ENCODE results near the gene LDHD. TPM values are rescaled to one million over a fixed set of nuclear protein-coding genes. Genes with fewer than 3 reads are reported as not detected.

LDHD gene
- total RNA-seq, 4 donors from 2014 or later: 5.1 to 12.8 (median 8.6) TPM

- H3K27me3 ChIP-seq: no peaks in the 10 kb centered on the region
- H3K36me3 ChIP-seq: peaks cover 0 to 10% of the 10 kb centered on the region in 2 donors
- ATAC-seq: no peak
- peak overlapping the region in 3 of 4 donors; percentile 14 to 86 (median 85) for H3K27ac ChIP-seq
- WGBS, 2 donors (ENCODE audit: low coverage in 1 of 2): 73% methylated on average over 4 of the region's 14 CpGs; no CpG with 5 or more reads in 1 of the 2 donors
- no peaks in the 10 kb centered on the region for H3K9me3 ChIP-seq
- H3K4me1 ChIP-seq: peaks cover 8 to 78% (median 37%) of the 10 kb centered on the region in 3 donors
- no peak for TF ChIP-seq CTCF (IDR thresholded peaks at IDR 0.05)
- no peak for TF ChIP-seq EP300 (IDR thresholded peaks at IDR 0.05)
- TF ChIP-seq POLR2AphosphoS5 (IDR thresholded peaks at IDR 0.05): no peak
- no peak for TF ChIP-seq POLR2A (IDR thresholded peaks at IDR 0.05)
- no peak overlapping the region for H3K4me3 ChIP-seq
These were observed 3.7 kb downstream of the LDHD start for GRCh38 chr16:75112734-75113491.

- WGBS, 2 donors (ENCODE audit: low coverage in 1 of 2): 66% methylated on average over 7 of the region's 26 CpGs; no CpG with 5 or more reads in 1 of the 2 donors
- H3K27me3 ChIP-seq: no peaks in the 10 kb centered on the region
- ATAC-seq: no peak
- TF ChIP-seq POLR2A (IDR thresholded peaks at IDR 0.05): no peak
- TF ChIP-seq EP300 (IDR thresholded peaks at IDR 0.05): no peak
- no peak for TF ChIP-seq CTCF (IDR thresholded peaks at IDR 0.05)
- no peak for TF ChIP-seq POLR2AphosphoS5 (IDR thresholded peaks at IDR 0.05)
- H3K4me1 ChIP-seq: peaks cover 8 to 83% (median 44%) of the 10 kb centered on the region in 3 donors
- H3K27ac ChIP-seq: peak overlapping the region in 3 of 4 donors; percentile 85 to 88 (median 86)
- H3K4me3 ChIP-seq: no peak overlapping the region
- no peaks in the 10 kb centered on the region for H3K9me3 ChIP-seq
- peaks cover 0 to 10% of the 10 kb centered on the region in 2 donors for H3K36me3 ChIP-seq
These were observed 4.4 kb downstream of the LDHD start for GRCh38 chr16:75111961-75112733.

GRCh38 chr16:75111514-75111940, 5.1 kb downstream of the LDHD start:
- WGBS, 2 donors (ENCODE audit: low coverage in 1 of 2): 32% methylated on average over 5 of the region's 7 CpGs; no CpG with 5 or more reads in 1 of the 2 donors
- H3K4me1 ChIP-seq: peaks cover 8 to 83% (median 48%) of the 10 kb centered on the region in 3 donors
- H3K9me3 ChIP-seq: no peaks in the 10 kb centered on the region
- peak overlapping the region in 3 of 4 donors; percentile 85 to 88 (median 86) for H3K27ac ChIP-seq
- ATAC-seq: no peak
- no peaks in the 10 kb centered on the region for H3K27me3 ChIP-seq
- no peak for TF ChIP-seq POLR2A (IDR thresholded peaks at IDR 0.05)
- no peak for TF ChIP-seq CTCF (IDR thresholded peaks at IDR 0.05)
- TF ChIP-seq EP300 (IDR thresholded peaks at IDR 0.05): no peak
- TF ChIP-seq POLR2AphosphoS5 (IDR thresholded peaks at IDR 0.05): no peak
- H3K36me3 ChIP-seq: peaks cover 0 to 10% of the 10 kb centered on the region in 2 donors
- H3K4me3 ChIP-seq: no peak overlapping the region

GRCh38 chr16:75110637-75111513, 5.7 kb downstream of the LDHD start:
- Histone ChIP-seq H3K9me3 (no peaks in the 10 kb centered on the region), H3K4me1 (peaks cover 10 to 83% (median 48%) of the 10 kb centered on the region in 3 donors), H3K27ac (peak overlapping the region; percentile 0 to 88 (median 86)), H3K27me3 (no peaks in the 10 kb centered on the region), H3K4me3 (peak overlapping the region in 1 of 2 donors; percentile 35), H3K36me3 (peaks cover 0 to 10% of the 10 kb centered on the region in 2 donors)
- WGBS, 2 donors (ENCODE audit: low coverage in 1 of 2): 7 to 19% methylated on average over 3 to 6 of the region's 28 CpGs
- TF ChIP-seq POLR2AphosphoS5 (IDR thresholded peaks at IDR 0.05) (peak; percentile 74), EP300 (IDR thresholded peaks at IDR 0.05) (no peak), CTCF (IDR thresholded peaks at IDR 0.05) (peak in 3 of 4 experiments; percentile 95 to 96 (median 96))
- peak; percentile 74 for ATAC-seq
